ENCODE measurements around the gene NMNAT2.

GRCh38 chr1:183255073-183255472 is 163.1 kb downstream of the NMNAT2 start:
- no peak for TF ChIP-seq REST (IDR thresholded peaks at IDR 0.05; ENCODE audit: insufficient read depth in 1 of 2, low read depth in 2 of 2, low read length in 2 of 2)
- TF ChIP-seq POLR2AphosphoS5 (IDR thresholded peaks at IDR 0.05; ENCODE audit: low read depth, low read length) = no peak

Measured in PFSK-1 (cell line).